GM21528 (cell line): Measurements from ENCODE around the gene TMEM185B.

ENCODE experiments used
- ATAC-seq: cut with Tn5 transposase; IDR thresholded peaks from one replicate; pipeline ENCODE4 v1.9.1; 2021; ENCODE audit warnings: mild to moderate bottlenecking, moderate library complexity; ENCODE audit not compliant: unreplicated experiment, low FRiP score

Gene TMEM185B

GRCh38 chr2:120252225-120253020 is 29.2 kb upstream of the TMEM185B start, which contains the start of gene RALB:
RALB (plus strand) TSS chr2:120252852; CDS start chr2:120278665, 25,813 bp downstream.
- ATAC-seq: peak; percentile 94

- no peak for ATAC-seq
Observed at GRCh38 chr2:120251880-120252224, 28.7 kb upstream of the TMEM185B start.

- no peak for ATAC-seq
Observed at GRCh38 chr2:120251078-120251477, 27.9 kb upstream of the TMEM185B start.

- no peak for ATAC-seq
Observed at GRCh38 chr2:120250640-120251039, 27.4 kb upstream of the TMEM185B start.

GRCh38 chr2:120247851-120248250 is 24.7 kb upstream of the TMEM185B start:
- ATAC-seq: no peak

- ATAC-seq: no peak
Observed at GRCh38 chr2:120246546-120247300, 23.5 kb upstream of the TMEM185B start.

- no peak for ATAC-seq
Observed at GRCh38 chr2:120245520-120246332, 22.5 kb upstream of the TMEM185B start.

GRCh38 chr2:120244656-120245519 is 21.7 kb upstream of the TMEM185B start:
- ATAC-seq: no peak

- ATAC-seq: no peak
Observed at GRCh38 chr2:120243875-120244553, 20.8 kb upstream of the TMEM185B start.

GRCh38 chr2:120243211-120243610 is 20.0 kb upstream of the TMEM185B start:
- ATAC-seq: no peak

GRCh38 chr2:120241684-120242083 is 18.5 kb upstream of the TMEM185B start:
- ATAC-seq: no peak

GRCh38 chr2:120240901-120241429 is 17.8 kb upstream of the TMEM185B start:
- no peak for ATAC-seq

- ATAC-seq: no peak
Observed at GRCh38 chr2:120239488-120240287, 16.5 kb upstream of the TMEM185B start.

- ATAC-seq: no peak
Observed at GRCh38 chr2:120238728-120239487, 15.7 kb upstream of the TMEM185B start.

GRCh38 chr2:120237491-120237902 is 14.3 kb upstream of the TMEM185B start:
- ATAC-seq: no peak

GRCh38 chr2:120236791-120237190 is 13.6 kb upstream of the TMEM185B start:
- ATAC-seq: no peak

- ATAC-seq: no peak
Observed at GRCh38 chr2:120236316-120236715, 13.1 kb upstream of the TMEM185B start.

GRCh38 chr2:120235681-120236080 is 12.5 kb upstream of the TMEM185B start:
- ATAC-seq: no peak
